Adrenal gland (tissue), 12 donors: Measurements from ENCODE around the gene NUMA1. TPM values are rescaled to one million over a fixed set of nuclear protein-coding genes. Genes with fewer than 3 reads are reported as not detected.

Experiments used
- DNase-seq, 7 donors: peaks; one replicate each; pipeline ENCODE4 v3.0.0-alpha.2; 2019 to 2020
- H3K27ac ChIP-seq, 5 donors: fragments of 200-600 bp; sonication (generic) in 4 of 5; 1 replicate in 3 of 5; 2 replicates in 2 of 5; pipeline versions ENCODE4 v1.5.1 to v1.8.0; 2016 to 2020; ENCODE audit warnings: mild to moderate bottlenecking in 1 of 5
- H3K27me3 ChIP-seq: fragments of 200-600 bp; 2 replicates; pipeline ENCODE4 v1.8.0; 2021
- H3K36me3 ChIP-seq, 2 donors: fragments of 200-600 bp; replicated peaks in 1 of 2; 1 replicate in 1 of 2; 2 replicates in 1 of 2; pipeline versions ENCODE4 v1.5.1 to v1.8.0; 2018 to 2022
- H3K4me1 ChIP-seq, 2 donors: fragments of 200-600 bp; replicated peaks in 1 of 2; 1 replicate in 1 of 2; 2 replicates in 1 of 2; pipeline versions ENCODE4 v1.5.1 to v1.8.0; 2018 to 2021
- H3K4me3 ChIP-seq, 4 donors: fragments of 200-600 bp; sonication (generic) in 3 of 4; one replicate each; pipeline ENCODE4 v1.5.1; 2016 to 2018
- H3K9me3 ChIP-seq, 3 donors: fragments of 200-600 bp; sonication (generic) in 1 of 3; replicated peaks in 1 of 3; 1 replicate in 2 of 3; 2 replicates in 1 of 3; pipeline versions ENCODE4 v1.5.1 to v1.8.0; 2016 to 2021
- CTCF ChIP-seq, 6 experiments: fragments of 450-650 bp in 4 of 6; fragments of 200-600 bp in 2 of 6; sonication (generic) in 1 of 6; IDR thresholded peaks; 1 replicate in 5 of 6; 2 replicates in 1 of 6; pipeline versions ENCODE4 v1.5.1 to v1.8.0; 2016 to 2021; ENCODE audit warnings: antibody characterized with exemption in 6 of 6, mild to moderate bottlenecking in 2 of 6, moderate library complexity in 1 of 6
- POLR2A ChIP-seq, 2 donors: fragments of 450-650 bp; IDR thresholded peaks; one replicate each; pipeline ENCODE4 v1.6.1; 2017; ENCODE audit warnings: antibody characterized with exemption in 2 of 2, mild to moderate bottlenecking in 2 of 2, moderate library complexity in 1 of 2
- WGBS, 4 donors: extraction: QIAGEN DNeasy Blood & Tissue Kit in 2 of 4; methylation state at CpG; one replicate each; pipeline versions ENCODE4 v1.1.5 to v1.1.7; 2013 to 2017; 5-methylcytosine and 5-hydroxymethylcytosine counted together
- intact Hi-C, 2 donors: fragments of 100-400 bp; cut with DNase I; formaldehyde crosslinking; loops; one replicate each; pipeline versions ENCODE4 v1.14.1 to v1.15.0; 2022 to 2023
- polyA plus RNA-seq, 3 donors: library from polyadenylated mRNA; stranded (reverse); fragments of 200-250 nt in 2 of 3; fragments of 350-450 nt in 1 of 3; fragmentation: Illumina TruSeq in 1 of 3; extraction: RNeasy Lipid Tissue Mini Kit (QIAGEN cat#74804) in 1 of 3; gene quantifications; one replicate each; pipeline ENCODE4 v1.2.3, GENCODE V29; 2013 to 2014
- total RNA-seq, 9 donors: library from RNA; depleted of rRNA in 4 of 9; stranded (reverse); fragments of >200 nt in 4 of 9; fragments of 120-200 nt in 1 of 9; fragmentation: NEBNext Ultra II Directional in 1 of 9; extraction: Animal tissue kit (Norgen Biotek cat#: 25700) in 1 of 9; gene quantifications; one replicate each; pipeline versions ENCODE4 v1.1.0 to v1.2.4, GENCODE V29; 2013 to 2023
- donor health status: healthy with polysubstance abuse.
- donor health status: Bipolar disorder and iron deficiency.
- donor health status: DM: yes; HTN: yes; CAD: no.
- donor health status: DM: no; HTN: no; CAD: no.
- donor health status: DM: no; HTN: no; CAD: no.
- donor health status: DM: yes; HTN: yes; CAD: no.

NUMA1 gene
- total and polyA plus RNA-seq, 12 donors: 86.7 to 677 (median 274) TPM

DNA sequence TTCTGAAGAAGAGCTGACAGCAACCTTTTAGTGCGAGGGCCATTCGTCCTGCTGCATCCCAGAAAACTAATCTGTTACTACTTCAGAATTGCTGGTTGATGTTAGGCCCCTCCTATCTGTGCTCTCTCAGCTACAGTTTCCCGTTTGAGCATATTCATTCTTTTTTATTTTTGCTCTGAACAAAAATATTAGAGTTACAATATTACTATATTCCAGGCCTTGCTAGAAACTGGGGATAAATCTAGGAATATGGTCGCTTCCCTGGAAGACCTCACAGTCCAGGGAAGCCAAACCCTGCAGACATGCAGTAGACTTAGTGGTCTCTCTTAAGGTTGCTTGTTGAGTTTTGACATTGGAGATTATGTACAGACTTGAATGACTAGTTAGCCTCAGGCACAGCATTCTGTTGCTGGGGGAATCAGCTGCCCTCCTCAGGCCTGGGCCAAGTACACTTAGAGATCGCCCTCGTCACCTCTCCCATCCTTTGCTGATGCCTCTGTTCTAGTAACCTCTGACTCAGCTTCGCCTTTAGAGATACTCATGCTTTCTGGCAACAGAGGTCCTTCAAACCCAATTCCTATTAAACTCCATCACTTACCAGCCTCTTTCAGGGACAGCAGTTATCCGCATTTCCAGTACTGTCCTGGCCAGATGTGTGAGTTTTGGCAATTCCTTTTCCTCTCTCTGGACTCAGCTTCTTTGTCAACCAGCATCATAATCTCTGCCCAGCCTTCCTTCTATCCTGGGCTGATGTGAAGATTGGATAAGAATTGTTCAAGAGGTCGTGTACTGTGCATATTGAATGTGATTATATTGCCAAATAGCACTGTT lies 32.9 kb upstream of the NUMA1 start:
- intact Hi-C loops: no loop called here

DNA sequence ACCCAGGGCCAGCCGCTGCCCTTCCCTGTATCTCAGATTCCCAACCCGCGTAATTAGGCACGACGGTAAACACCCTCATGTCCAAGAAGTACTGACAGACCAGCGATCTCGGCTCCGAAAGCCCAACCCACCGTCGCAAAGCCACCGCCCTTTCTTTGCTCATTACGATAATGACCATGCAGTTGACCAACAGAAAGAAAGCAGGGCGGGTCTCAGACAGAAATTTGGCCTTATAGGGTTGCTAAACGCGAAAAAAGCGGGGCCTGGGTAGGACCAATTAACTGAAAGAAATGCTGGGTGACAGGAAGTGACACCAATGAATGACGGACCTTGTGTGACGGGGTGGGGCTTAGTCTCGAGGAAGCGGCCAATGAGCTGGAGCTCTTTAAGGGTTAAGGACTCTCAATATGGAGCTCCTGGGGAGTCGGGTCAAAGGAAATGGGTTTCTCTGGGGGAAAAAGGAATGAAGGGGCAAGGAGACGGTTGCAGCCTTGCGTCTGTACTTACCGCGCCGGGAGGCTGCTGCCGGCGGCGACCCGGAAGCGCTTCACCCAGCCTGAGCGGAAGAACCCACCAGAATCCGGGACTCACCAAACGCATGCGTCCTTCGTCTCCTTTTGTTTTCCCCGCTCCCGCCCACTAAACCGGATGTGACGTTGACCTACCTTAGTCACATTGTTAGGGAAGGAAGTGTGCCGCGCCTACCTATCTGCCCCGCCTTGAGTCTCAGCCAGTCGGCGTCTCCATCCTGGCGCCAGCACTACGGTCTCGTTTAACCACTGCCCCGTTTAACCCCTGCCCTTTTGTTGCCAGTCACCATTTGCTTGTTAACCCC lies 32.0 kb upstream of the NUMA1 start, which contains the start of gene ANAPC15:
TSS of gene ANAPC15 (minus strand) at position 553 of the 835 bp plus-strand sequence. CDS start 1,419 bp downstream, outside the sequence.
- Histone ChIP-seq H3K4me3 (peak within 1 kb of the TSS in 3 of 4 donors; percentile 65 to 68 (median 67)), H3K27ac (peak within 1 kb of the TSS; percentile 88 to 97 (median 95)), H3K9me3 (no peaks in the 10 kb centered on the region), H3K4me1 (peaks cover 11 to 15% of the 10 kb centered on the region in 2 donors), H3K36me3 (no peaks in the 10 kb centered on the region), H3K27me3 (no peaks in the 10 kb centered on the region)
- intact Hi-C loops: no loop called here
- DNase-seq: peak; percentile 97 to 100 (median 99)
- WGBS, 4 donors: 0 to 1% (median 0%) methylated on average over 46 to 49 of the region's 49 CpGs
- TF ChIP-seq CTCF (IDR thresholded peaks at IDR 0.05): no peak
- TF ChIP-seq POLR2A (IDR thresholded peaks at IDR 0.05): peak; percentile 91 to 98

More for the DNA sequence above, 32.9 kb upstream of the NUMA1 start:
- peak in 1 of 7 donors; percentile 54 for DNase-seq
- Histone ChIP-seq H3K27me3 (no peaks in the 10 kb centered on the region), H3K4me3 (peak overlapping the region in 2 of 4 donors; percentile 65 to 67), H3K27ac (peak overlapping the region; percentile 88 to 97 (median 95)), H3K36me3 (no peaks in the 10 kb centered on the region), H3K9me3 (no peaks in the 10 kb centered on the region), H3K4me1 (peaks cover 13 to 15% of the 10 kb centered on the region in 2 donors)
- TF ChIP-seq POLR2A (IDR thresholded peaks at IDR 0.05): no peak
- no peak for TF ChIP-seq CTCF (IDR thresholded peaks at IDR 0.05)
- 54 to 63% (median 60%) methylated on average over 9 of the region's 9 CpGs for WGBS, 4 donors

DNA sequence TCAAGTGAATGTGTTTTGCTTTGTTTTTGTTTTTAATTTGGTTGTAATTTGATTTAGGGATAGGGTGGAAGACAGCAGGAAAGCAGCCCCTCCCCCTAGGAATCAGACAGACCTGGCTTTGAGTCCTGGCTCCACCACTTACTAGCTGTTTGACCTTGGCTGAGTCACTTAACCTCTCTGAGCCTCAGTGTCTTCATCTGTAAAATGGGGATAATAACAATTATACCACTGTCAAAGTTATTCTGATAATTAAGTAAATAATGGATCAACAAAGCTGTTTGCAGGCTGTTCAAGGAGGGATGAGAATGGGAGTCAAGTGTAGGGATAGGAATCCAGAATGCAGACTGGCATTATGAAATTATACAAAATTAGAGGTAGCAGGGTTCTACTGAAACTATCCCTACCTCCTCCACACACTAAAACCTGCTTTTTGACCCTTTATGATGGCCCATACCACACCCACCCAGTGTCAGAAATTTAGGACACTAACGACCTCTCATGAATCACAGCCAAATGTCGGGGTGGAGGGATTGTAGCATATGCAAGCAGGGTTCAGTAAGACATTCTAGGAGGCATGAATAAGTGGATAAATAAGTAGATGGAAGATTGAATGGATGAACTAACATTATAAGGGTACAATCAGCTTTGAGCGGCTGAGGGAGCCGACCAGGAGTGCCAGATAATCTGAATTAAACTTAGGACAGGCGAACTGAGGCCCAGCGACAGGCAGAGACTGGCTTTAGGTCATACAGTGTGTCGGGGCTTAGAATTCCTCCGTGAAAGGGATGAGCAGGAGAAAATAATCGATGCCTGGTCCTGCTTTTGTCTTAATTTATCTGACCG lies 31.2 kb upstream of the NUMA1 start:
- H3K4me3 ChIP-seq: peak overlapping the region in 2 of 4 donors; percentile 29 to 65
- H3K9me3 ChIP-seq: no peaks in the 10 kb centered on the region
- H3K4me1 ChIP-seq: peaks cover 11 to 15% of the 10 kb centered on the region in 2 donors
- no peaks in the 10 kb centered on the region for H3K36me3 ChIP-seq
- peak in 1 of 7 donors; percentile 48 for DNase-seq
- peak overlapping the region; percentile 82 to 97 (median 95) for H3K27ac ChIP-seq
- TF ChIP-seq POLR2A (IDR thresholded peaks at IDR 0.05) (no peak), CTCF (IDR thresholded peaks at IDR 0.05) (no peak)
- intact Hi-C loops: no loop called here
- 1 to 4% (median 2%) methylated on average over 10 of the region's 10 CpGs for WGBS, 4 donors
- H3K27me3 ChIP-seq: no peaks in the 10 kb centered on the region
